Activated T-helper 1 cell treated with anti-CD3 and anti-CD28 coated beads, Interleukin-2, amount 50 U/mL, for 16 hours (primary cell): Measurements from ENCODE around the gene CDK14.

Experiments
- DNase-seq, 2 donors: peaks; one replicate each; pipeline ENCODE4 v3.0.0-alpha.2; 2020; ENCODE audit warnings: low read depth in 1 of 2, low spot score in 1 of 2

The CDK14 gene

GRCh38 chr7:90945104-90945787 is 349.1 kb downstream of the CDK14 start:
- DNase-seq: no peak

DNA sequence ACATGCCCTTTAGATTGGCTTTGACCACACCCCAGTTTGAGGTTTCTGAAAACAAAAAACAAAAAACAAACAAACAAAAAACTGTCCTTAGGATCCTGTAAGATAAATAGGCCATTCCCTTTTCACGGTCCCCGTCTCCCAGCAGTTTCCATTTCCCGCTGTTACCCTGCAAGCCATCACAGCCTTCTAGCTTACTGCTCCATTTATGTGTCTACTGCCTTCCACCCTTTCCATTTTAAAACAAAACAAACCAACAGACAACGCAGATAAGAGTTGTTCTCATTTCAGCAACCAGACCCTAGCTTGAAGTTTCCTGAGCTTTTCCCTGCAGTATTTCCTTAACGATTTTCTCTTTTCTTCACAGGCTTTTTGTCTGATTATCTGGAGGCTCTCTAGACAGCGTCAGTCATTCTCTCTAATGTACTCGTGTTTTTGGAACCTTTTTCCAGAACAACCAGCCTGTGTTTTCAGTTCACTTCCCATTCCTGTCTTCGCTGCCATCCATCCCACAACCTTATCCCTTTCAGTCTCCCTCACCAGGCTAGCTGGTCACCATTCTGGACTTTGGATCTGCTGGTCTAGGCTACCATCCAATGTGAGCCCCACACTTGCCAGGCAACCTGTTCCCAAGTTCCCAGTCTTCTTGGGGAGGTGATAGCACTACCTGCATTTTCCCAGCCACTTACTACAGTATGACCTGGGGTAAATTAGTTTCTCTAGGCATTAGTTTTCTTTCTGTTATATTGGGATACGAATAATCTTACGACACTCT is 350.8 kb downstream of the CDK14 start:
- no peak for DNase-seq

DNA sequence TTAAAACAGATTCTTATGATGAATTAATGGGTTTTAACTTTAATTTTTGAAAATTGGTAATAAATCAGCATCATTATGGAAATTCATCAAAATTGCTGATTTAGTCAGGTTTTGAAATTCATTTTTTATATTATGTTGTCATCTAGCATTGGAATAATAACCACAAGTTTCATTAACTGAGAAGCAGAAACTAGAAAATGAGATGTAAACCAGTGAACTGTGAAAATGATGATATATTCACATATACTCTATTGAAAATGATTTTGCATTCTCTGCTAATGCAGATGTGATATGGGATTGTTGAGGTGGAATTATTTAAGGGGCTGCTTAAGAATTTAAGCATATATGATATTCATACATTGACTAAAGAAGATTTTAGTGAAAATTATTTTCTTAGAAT is 352.0 kb downstream of the CDK14 start:
- DNase-seq: no peak

DNA sequence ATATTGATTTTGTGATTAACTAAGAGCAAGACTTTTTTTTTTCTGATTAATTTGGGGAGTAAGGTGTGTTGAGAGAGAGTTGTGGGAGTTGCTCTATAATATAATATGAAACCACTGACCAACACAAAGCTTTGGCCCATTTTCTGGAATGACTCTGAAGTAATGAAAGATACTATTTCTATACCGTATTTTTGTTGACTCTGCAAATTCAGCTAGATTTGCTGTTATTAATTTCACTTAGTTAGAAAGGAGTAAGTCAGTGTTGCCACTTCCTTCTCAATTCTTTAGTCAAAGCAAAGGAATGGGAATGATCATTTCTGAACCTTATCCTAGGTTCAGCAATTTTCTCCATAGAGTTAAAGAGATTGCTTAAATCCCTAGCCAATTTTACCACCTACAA is 355.1 kb downstream of the CDK14 start:
- DNase-seq: no peak

- DNase-seq: no peak
Measured at GRCh38 chr7:90951986-90952954, 356.1 kb downstream of the CDK14 start.

DNA sequence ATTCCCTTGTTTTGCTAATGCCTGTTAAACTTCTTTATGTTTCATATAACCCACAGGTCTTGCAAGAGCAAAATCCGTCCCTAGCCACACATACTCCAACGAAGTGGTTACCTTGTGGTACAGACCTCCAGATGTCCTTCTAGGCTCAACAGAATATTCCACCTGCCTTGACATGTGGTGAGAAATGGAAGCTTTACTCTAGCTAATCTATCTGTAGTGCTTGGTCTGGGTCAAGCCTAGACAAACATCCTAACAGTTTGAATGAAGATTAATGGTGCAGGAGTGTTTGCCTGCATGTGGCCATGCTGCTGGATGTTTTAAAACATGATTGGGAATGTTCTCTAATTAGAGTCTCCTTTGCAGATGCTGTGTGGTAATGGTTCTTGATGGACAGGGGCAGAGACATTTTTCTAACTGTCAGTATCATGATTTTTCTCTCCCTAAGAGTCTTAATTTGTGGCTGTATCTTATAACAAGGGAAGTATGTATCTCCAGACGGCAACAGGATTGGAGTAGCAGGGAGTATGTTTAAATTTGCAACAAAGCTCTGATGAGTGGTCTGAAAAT is 359.6 kb downstream of the CDK14 start:
- DNase-seq: no peak

DNA sequence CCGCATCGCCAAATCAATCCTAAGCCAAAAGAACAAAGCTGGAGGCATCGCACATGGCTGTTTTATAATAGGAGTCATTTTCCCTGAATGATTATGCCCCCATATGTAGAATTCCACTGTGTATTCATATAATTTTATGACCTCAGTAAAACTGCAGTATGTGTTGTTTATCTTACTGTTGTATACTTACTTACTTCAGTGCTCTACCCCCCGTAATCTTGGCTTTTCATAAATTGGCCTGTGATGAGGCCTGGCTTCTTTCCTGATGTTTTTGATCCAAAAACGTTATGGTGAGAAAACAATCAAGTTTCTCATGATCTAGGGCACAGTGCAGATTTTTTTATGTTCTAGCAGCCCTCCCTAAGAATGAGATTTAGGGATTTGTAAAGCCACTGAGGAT is 361.8 kb downstream of the CDK14 start:
- no peak for DNase-seq

GRCh38 chr7:90958647-90959046 is 362.5 kb downstream of the CDK14 start:
- DNase-seq: no peak

GRCh38 chr7:90961037-90961725 is 365.1 kb downstream of the CDK14 start:
- no peak for DNase-seq

DNA sequence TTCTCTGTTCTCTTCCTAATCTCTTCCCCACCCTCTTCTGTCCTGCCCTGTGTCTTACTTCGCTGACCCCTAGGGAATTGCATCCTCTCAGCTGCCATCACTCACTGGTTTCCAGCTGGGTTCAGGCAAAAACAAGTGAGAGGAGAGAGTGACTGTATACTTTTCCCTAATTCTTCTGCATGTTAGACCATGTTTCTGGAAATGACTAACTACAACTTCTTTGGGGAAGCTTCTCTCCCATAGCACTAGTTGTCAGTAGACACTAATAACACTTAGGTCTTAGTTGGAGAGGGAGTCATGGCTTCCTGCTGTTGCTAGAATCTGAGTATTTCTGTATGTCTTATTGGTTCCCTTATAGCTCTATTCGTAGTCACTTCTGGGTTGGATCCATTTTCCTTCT is 369.1 kb downstream of the CDK14 start:
- DNase-seq: no peak

DNA sequence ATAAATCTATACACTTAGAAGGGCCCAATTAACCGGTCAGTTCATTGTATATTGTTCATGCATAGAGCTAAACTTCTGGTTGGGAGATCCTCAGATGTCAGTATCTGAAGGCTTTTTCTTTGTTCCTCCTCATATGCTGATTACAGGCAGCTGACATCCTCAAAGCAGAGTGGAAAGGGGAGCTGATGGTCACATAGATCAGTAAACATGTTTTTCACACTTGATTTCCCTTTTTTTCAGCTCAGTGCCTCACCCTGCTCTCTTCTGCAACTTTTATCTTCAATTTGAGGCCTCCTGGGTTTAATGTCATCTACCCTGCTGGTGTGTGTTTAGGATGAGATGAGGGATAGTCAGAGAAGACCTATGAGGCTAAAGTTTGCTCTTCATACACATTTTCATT is 370.2 kb downstream of the CDK14 start:
- DNase-seq: no peak

- no peak for DNase-seq
Measured at GRCh38 chr7:90968871-90969270, 372.8 kb downstream of the CDK14 start.

DNA sequence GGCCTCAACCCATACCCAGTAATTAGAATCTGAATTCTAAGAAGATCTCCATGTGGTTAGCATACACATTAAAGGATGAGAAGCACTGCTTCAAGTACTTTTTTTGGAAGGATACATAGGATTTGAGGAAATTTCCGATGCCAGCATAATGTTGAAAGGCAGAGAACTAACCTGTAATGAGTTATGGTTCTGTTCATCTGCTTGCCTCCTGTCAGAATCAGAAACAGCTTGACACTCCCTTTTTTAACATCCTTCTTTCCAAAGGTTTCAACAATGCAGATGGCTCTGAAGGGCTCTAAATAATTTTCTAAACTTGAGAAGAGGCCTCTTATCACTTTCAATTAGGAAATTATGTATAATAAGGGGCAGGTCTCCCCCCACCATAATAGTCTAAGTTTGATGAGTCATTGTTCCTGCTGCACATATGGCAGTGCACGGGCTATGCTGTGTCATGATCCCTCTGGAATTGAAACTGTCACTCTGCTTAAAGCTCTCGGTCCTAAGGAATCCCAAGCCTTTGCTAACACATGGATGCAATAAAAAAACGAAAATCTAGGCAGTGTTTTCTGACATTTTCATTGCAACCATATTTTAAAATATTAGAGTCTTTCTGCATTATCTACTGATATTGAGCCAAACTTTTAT is 376.9 kb downstream of the CDK14 start:
- DNase-seq: no peak

GRCh38 chr7:90977056-90977455 is 380.9 kb downstream of the CDK14 start:
- no peak for DNase-seq

DNA sequence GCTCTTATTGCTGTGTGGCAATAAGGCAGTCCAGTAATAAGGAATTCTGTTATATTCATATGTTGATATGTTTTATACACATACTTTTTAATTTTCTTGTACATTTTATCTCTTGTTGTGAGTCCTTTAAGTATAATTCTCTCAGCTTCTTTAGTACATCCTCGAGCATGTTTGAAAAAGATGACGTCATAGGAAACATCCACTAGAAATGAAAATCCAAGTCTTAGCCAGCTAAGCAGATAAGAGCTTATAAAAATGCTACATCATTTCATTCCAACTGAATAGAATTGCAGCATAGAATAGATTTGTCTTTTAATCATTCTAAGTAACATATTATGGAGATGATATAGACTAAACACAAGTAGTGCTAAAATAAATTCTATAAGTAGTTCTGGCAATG is 384.4 kb downstream of the CDK14 start:
- DNase-seq: no peak

- no peak for DNase-seq
Measured at GRCh38 chr7:90982228-90982627, 386.1 kb downstream of the CDK14 start.

GRCh38 chr7:90984692-90985091 is 388.6 kb downstream of the CDK14 start:
- DNase-seq: no peak

GRCh38 chr7:90988516-90988915 is 392.4 kb downstream of the CDK14 start:
- DNase-seq: no peak

- DNase-seq: no peak
Measured at GRCh38 chr7:90988996-90989765, 393.1 kb downstream of the CDK14 start.
